WTC11 (cell line): Measurements from ENCODE around the gene CD6. TPM values are rescaled to one million over a fixed set of nuclear protein-coding genes. Genes with fewer than 3 reads are reported as not detected.

Experiments
- ATAC-seq: fragments of 200-7000 bp; cut with Tn5 transposase; 2 replicates; pipeline ENCODE4 v1.10.0; 2021; ENCODE audit warnings: mild to moderate bottlenecking, moderate library complexity
- CTCF ChIA-PET: fragments of 300-600 bp; sonication (Branson Sonifier 250); formaldehyde crosslinking; loops from one replicate; lab custom pipeline; 2021; ENCODE audit warnings: antibody characterized with exemption; lab: Charles Lee
- POLR2A ChIA-PET: fragments of 350-600 bp; sonication (Branson Sonifier 250); formaldehyde crosslinking; loops from one replicate; lab custom pipeline; 2021; ENCODE audit warnings: antibody characterized with exemption; lab: Charles Lee
- DNase-seq: peaks from one replicate; pipeline ENCODE4 v3.0.0; 2021; ENCODE audit warnings: low spot score
- H3K27ac Mint-ChIP-seq: 2 replicates; pipeline ENCODE4 v1.8.0; 2021; ENCODE audit warnings: mixed read lengths
- H3K27me3 Mint-ChIP-seq: 2 replicates; pipeline ENCODE4 v1.8.0; 2021; ENCODE audit warnings: low read depth, mild to moderate bottlenecking, moderate library complexity, mixed read lengths
- H3K36me3 Mint-ChIP-seq: 2 replicates; pipeline ENCODE4 v1.8.0; 2021; ENCODE audit warnings: mixed read lengths
- H3K4me1 Mint-ChIP-seq: 2 replicates; pipeline ENCODE4 v1.8.0; 2022; ENCODE audit warnings: mixed read lengths
- H3K4me3 Mint-ChIP-seq: 2 replicates; pipeline ENCODE4 v1.8.0; 2021; ENCODE audit warnings: mild to moderate bottlenecking, moderate library complexity, mixed read lengths
- H3K9me3 Mint-ChIP-seq: 2 replicates; pipeline ENCODE4 v1.8.0; 2021; ENCODE audit warnings: mixed read lengths
- ARID4B ChIP-seq: sonication (generic); formaldehyde crosslinking; IDR thresholded peaks from 2 replicates; pipeline ENCODE4 v1.8.0; 2023; ENCODE audit warnings: missing genetic modification reagents, mild to moderate bottlenecking, borderline replicate concordance
- ATF2 ChIP-seq: sonication (generic); formaldehyde crosslinking; IDR thresholded peaks from 2 replicates; pipeline ENCODE4 v1.8.1; 2022; ENCODE audit warnings: low read depth, missing genetic modification reagents, borderline replicate concordance
- CTCF ChIP-seq: fragments of 200-600 bp; IDR thresholded peaks from 2 replicates; pipeline ENCODE4 v1.8.0; 2022; ENCODE audit warnings: antibody characterized with exemption
- E2F5 ChIP-seq: sonication (generic); formaldehyde crosslinking; IDR thresholded peaks from 2 replicates; pipeline ENCODE4 v1.8.1; 2022; ENCODE audit warnings: mild to moderate bottlenecking, moderate library complexity, missing genetic modification reagents
- ELF4 ChIP-seq: sonication (generic); formaldehyde crosslinking; IDR thresholded peaks from 2 replicates; pipeline ENCODE4 v1.8.1; 2022; ENCODE audit warnings: low read depth, mild to moderate bottlenecking, moderate library complexity, missing genetic modification reagents
- GTF2I ChIP-seq: fragments of 250-450 bp; sonication (Bioruptor Pico); conservative IDR thresholded peaks from 2 replicates; pipeline ENCODE4 v1.4.0; 2021; ENCODE audit warnings: mild to moderate bottlenecking
- KAT7 ChIP-seq: sonication (generic); formaldehyde crosslinking; IDR thresholded peaks from 2 replicates; pipeline ENCODE4 v1.8.1; 2023; ENCODE audit warnings: missing genetic modification reagents, mild to moderate bottlenecking, borderline replicate concordance
- MAX ChIP-seq: sonication (generic); formaldehyde crosslinking; IDR thresholded peaks from 2 replicates; pipeline ENCODE4 v1.8.0; 2022; ENCODE audit warnings: mild to moderate bottlenecking, missing genetic modification reagents
- MXD4 ChIP-seq: fragments of 250-450 bp; sonication (Bioruptor Pico); IDR thresholded peaks from 2 replicates; pipeline ENCODE4 v1.8.0; 2021; ENCODE audit warnings: mild to moderate bottlenecking, moderate library complexity, borderline replicate concordance
- MYBL2 ChIP-seq: sonication (generic); formaldehyde crosslinking; IDR thresholded peaks from 2 replicates; pipeline ENCODE4 v1.8.1; 2023; ENCODE audit warnings: mild to moderate bottlenecking, moderate library complexity, missing genetic modification reagents
- NR2C2 ChIP-seq: sonication (generic); formaldehyde crosslinking; IDR thresholded peaks from 2 replicates; pipeline ENCODE4 v1.8.0; 2022; ENCODE audit warnings: mild to moderate bottlenecking, missing genetic modification reagents
- PRDM15 ChIP-seq: sonication (generic); formaldehyde crosslinking; IDR thresholded peaks from 2 replicates; pipeline ENCODE4 v1.8.0; 2022; ENCODE audit warnings: missing genetic modification reagents
- SMAD3 ChIP-seq: sonication (generic); formaldehyde crosslinking; IDR thresholded peaks from 2 replicates; pipeline ENCODE4 v1.8.0; 2022; ENCODE audit warnings: missing genetic modification reagents, mild to moderate bottlenecking, borderline replicate concordance
- SMAD4 ChIP-seq: sonication (generic); formaldehyde crosslinking; IDR thresholded peaks from 2 replicates; pipeline ENCODE4 v1.8.0; 2022; ENCODE audit warnings: mild to moderate bottlenecking, missing genetic modification reagents
- STAT6 ChIP-seq: sonication (generic); formaldehyde crosslinking; conservative IDR thresholded peaks from 2 replicates; pipeline ENCODE4 v1.8.1; 2023; ENCODE audit warnings: mild to moderate bottlenecking, low read depth, missing genetic modification reagents, moderate library complexity
- TEAD1 ChIP-seq: sonication (generic); formaldehyde crosslinking; IDR thresholded peaks from 2 replicates; pipeline ENCODE4 v1.8.0; 2022; ENCODE audit warnings: mild to moderate bottlenecking, missing genetic modification reagents
- TP53 ChIP-seq: sonication (generic); formaldehyde crosslinking; IDR thresholded peaks from 2 replicates; pipeline ENCODE4 v1.8.1; 2023; ENCODE audit warnings: mild to moderate bottlenecking, missing genetic modification reagents
- USF1 ChIP-seq: sonication (generic); formaldehyde crosslinking; IDR thresholded peaks from 2 replicates; pipeline ENCODE4 v1.8.0; 2022; ENCODE audit warnings: mild to moderate bottlenecking, missing genetic modification reagents
- ZMAT4 ChIP-seq: fragments of 250-450 bp; sonication (Bioruptor Pico); IDR thresholded peaks from 2 replicates; pipeline ENCODE4 v1.9.0; 2021; ENCODE audit warnings: mild to moderate bottlenecking
- total RNA-seq: library from RNA; stranded (reverse); gene quantifications from 3 replicates; pipeline ENCODE4 v1.2.3, GENCODE V29; 2021

Gene CD6
- total RNA-seq, 1 experiment from 2014 or later, result 1.0 TPM

- DNase-seq (no peak), ATAC-seq (no peak)
- TF ChIP-seq ARID4B (no peak), E2F5 (no peak), MAX (CRISPR knock-in tag) (no peak), ZMAT4 (CRISPR knock-in tag) (no peak), SMAD4 (CRISPR knock-in tag) (no peak), ELF4 (CRISPR knock-in tag) (no peak), CTCF (no peak), KAT7 (CRISPR knock-in tag) (no peak)
- 0 out of 2 replicates have a peak, but pooled peaks cover 5% of the 10 kb centered on the region for H3K4me1 Mint-ChIP-seq
- no peak overlapping the region for H3K4me3 Mint-ChIP-seq
- H3K27me3 Mint-ChIP-seq, result peaks cover 40% of the 10 kb centered on the region
- ChIA-PET POLR2A (no interaction called here), CTCF (no interaction called here)
- H3K27ac Mint-ChIP-seq, result no peak overlapping the region
- H3K36me3 Mint-ChIP-seq, result no peaks in the 10 kb centered on the region
- H3K9me3 Mint-ChIP-seq, result no peaks in the 10 kb centered on the region
These were observed 28.9 kb downstream of the CD6 start for GRCh38 chr11:61000426-61000825.

- POLR2A ChIA-PET, result no interaction called here
- Mint-ChIP-seq H3K27me3 (peaks cover 55% of the 10 kb centered on the region), H3K4me3 (no peak overlapping the region), H3K4me1 (0 out of 2 replicates have a peak, but pooled peaks cover 5% of the 10 kb centered on the region), H3K9me3 (no peaks in the 10 kb centered on the region), H3K36me3 (no peaks in the 10 kb centered on the region), H3K27ac (no peak overlapping the region)
- ATAC-seq (no peak), DNase-seq (no peak)
- CTCF ChIA-PET, result no interaction called here
- TF ChIP-seq MYBL2, result no peak
- TF ChIP-seq MXD4, result no peak
- no peak for TF ChIP-seq PRDM15
- TF ChIP-seq ELF4 (CRISPR knock-in tag), result no peak
- no peak for TF ChIP-seq USF1
- TF ChIP-seq TP53, result no peak
- no peak for TF ChIP-seq TEAD1
- TF ChIP-seq ATF2, result no peak
- TF ChIP-seq STAT6, result no peak
- no peak for TF ChIP-seq GTF2I
- no peak for TF ChIP-seq NR2C2 (CRISPR knock-in tag)
- no peak for TF ChIP-seq SMAD3
These were observed 30.5 kb downstream of the CD6 start for GRCh38 chr11:61001931-61002330.
